GM12873 (cell line): ENCODE data around the gene ST6GAL1.

Experiments used
- TF ChIP-seq, protein P1 (sequence below): IDR thresholded peaks from 2 replicates; pipeline ENCODE4 v1.5.1; 2012; ENCODE audit warnings: low read depth, mild to moderate bottlenecking, moderate library complexity, low read length, control low read depth; ENCODE audit not compliant: insufficient read depth; ENCODE audit errors: missing control alignments

Gene ST6GAL1

DNA sequence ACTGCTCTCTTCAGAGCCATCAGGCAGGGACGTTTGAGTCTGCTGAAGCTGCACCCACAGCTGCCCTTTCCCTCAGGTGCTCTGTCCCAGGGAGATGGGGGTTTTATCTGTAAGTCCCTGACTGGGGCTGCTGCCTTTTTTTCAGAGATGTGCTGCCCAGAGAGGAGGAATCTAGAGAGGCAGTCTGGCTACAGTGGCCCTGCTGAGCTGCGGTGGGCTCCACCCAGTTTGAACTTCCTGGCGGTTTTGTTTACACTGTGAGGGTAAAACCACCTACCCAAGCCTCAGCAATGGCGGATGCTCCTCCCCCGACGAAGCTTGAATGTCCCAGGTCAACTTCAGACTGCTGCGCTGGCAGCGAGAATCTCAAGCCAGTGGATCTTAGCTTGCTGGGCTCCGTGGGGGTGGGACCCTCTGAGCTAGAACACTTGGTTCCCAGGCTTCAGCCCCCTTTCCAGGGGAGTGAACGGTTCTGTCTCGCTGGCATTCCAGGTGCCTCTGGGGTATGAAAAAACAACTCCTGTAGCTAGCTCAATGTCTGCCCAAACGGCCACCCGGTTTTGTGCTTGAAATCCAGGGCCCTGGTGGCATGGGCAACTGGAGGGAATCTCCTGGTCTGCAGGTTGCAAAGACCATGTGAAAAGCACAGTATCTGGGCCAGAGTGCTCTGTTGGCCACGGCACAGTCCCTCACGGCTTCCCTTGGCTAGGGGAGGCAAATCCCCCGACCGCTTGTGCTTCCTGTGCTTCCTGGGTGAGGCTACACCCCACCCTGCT, 21.1 kb upstream of the ST6GAL1 start:
- TF ChIP-seq, protein P1, sequence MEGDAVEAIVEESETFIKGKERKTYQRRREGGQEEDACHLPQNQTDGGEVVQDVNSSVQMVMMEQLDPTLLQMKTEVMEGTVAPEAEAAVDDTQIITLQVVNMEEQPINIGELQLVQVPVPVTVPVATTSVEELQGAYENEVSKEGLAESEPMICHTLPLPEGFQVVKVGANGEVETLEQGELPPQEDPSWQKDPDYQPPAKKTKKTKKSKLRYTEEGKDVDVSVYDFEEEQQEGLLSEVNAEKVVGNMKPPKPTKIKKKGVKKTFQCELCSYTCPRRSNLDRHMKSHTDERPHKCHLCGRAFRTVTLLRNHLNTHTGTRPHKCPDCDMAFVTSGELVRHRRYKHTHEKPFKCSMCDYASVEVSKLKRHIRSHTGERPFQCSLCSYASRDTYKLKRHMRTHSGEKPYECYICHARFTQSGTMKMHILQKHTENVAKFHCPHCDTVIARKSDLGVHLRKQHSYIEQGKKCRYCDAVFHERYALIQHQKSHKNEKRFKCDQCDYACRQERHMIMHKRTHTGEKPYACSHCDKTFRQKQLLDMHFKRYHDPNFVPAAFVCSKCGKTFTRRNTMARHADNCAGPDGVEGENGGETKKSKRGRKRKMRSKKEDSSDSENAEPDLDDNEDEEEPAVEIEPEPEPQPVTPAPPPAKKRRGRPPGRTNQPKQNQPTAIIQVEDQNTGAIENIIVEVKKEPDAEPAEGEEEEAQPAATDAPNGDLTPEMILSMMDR = no peak

GRCh38 chr3:186915806-186916796, 14.2 kb upstream of the ST6GAL1 start:
- TF ChIP-seq, protein P1 = no peak

DNA sequence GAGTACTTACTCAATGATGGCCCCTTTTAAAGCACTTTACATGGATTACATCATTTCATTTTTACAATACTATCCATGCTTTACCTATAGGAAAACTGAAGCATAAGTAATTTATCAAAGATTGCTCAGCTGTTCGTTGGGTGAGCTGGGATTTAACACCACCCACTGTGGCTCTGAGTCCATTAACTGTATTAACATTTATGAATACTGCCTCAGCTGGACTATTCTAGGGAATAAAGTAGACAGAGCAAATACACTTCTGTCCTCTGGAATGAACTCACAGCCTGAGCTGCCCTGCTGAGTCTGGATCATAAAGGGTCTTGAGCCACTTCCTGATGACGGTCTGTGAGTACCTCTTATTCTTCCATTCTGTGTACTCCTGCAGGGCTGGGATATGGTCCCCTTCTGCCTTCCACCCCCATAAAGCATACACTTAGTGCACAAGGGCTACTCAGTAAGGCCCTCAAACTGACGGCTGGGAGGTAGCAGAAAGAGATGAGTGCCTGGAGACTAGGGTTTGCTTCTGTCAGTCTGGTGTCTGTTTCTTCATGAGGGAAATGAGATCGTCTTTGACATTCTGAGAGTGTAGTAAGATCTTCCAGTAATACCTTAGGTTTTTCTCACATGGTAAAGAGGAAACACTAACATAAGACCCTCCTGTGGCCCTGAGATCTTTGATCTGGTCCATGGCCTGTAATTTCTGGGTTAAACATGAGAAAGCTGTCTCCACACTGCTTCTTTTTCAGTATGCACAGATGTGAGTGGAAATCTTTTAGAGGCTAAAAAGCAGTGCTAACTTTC, 12.6 kb upstream of the ST6GAL1 start:
- TF ChIP-seq, protein P1 = no peak

DNA sequence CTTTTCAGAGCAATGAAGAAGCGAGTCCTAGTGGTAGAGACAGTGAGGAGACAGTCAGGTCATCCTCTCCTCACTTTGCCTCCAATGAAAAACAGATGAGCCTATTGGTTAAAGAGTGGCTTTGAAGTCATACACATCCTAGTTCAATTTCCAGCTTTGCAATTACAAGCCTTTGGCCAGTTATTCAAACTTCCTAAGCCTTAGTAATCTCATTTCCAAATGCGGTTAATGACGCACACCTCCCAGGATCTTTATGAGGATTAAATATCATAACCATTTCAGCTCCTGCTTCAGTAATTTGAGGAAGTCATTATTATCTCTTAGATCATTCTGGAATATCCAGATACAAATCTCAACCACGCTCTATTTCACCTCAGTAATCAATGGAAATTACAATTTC, 10.0 kb upstream of the ST6GAL1 start:
- TF ChIP-seq, protein P1 = no peak

GRCh38 chr3:186920796-186921195, 9.5 kb upstream of the ST6GAL1 start:
- TF ChIP-seq, protein P1 = no peak

- TF ChIP-seq, protein P1 = no peak
These were observed 8.7 kb upstream of the ST6GAL1 start for GRCh38 chr3:186921578-186921977.

GRCh38 chr3:186922224-186922623, 8.1 kb upstream of the ST6GAL1 start:
- TF ChIP-seq, protein P1 = no peak
